ENCODE measurements around the gene UNG. TPM values are rescaled to one million over a fixed set of nuclear protein-coding genes. Genes with fewer than 3 reads are reported as not detected.
A peak's percentile ranks its signal among the peaks of the same experiment; 100 is the strongest.

The UNG gene
- total RNA-seq, 4 donors from 2014 or later, result 31.9 to 57.5 (median 46.9) TPM

DNA sequence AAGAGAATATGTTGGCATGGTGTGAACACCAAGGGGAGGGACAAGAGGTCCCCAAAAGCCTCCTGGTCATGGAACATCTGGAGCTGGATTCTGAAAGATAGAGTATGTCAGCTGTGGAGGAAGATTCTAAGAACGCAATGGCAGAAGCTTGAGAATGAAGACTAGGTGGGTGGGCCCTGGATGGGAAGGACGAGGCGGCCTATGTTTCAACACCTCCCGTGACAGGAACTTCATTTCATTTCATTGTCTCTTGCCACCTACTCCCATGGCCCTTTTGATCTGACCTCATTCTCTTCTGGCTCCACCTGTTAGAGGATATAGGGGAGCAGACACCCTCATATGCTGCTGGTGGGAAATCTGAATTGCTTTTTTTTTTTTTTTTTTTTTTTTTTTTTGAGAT lies 3.3 kb downstream of the UNG start:
- TF ChIP-seq, protein P1, sequence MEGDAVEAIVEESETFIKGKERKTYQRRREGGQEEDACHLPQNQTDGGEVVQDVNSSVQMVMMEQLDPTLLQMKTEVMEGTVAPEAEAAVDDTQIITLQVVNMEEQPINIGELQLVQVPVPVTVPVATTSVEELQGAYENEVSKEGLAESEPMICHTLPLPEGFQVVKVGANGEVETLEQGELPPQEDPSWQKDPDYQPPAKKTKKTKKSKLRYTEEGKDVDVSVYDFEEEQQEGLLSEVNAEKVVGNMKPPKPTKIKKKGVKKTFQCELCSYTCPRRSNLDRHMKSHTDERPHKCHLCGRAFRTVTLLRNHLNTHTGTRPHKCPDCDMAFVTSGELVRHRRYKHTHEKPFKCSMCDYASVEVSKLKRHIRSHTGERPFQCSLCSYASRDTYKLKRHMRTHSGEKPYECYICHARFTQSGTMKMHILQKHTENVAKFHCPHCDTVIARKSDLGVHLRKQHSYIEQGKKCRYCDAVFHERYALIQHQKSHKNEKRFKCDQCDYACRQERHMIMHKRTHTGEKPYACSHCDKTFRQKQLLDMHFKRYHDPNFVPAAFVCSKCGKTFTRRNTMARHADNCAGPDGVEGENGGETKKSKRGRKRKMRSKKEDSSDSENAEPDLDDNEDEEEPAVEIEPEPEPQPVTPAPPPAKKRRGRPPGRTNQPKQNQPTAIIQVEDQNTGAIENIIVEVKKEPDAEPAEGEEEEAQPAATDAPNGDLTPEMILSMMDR (IDR thresholded peaks at IDR 0.05), result no peak
- TF ChIP-seq POLR2A (IDR thresholded peaks at IDR 0.05), result no peak
- WGBS, 2 donors, result 86 to 92% methylated on average over 4 of the region's 4 CpGs
- intact Hi-C loops (cut with DNase I; ENCODE audit: low total_unique reads), result no loop called here
- DNase-seq (ENCODE audit: low spot score in 2 of 2), result no peak
- H3K4me3 ChIP-seq (ENCODE audit: low read depth, poor library complexity, severe bottlenecking), result no peak overlapping the region

- TF ChIP-seq POLR2A (IDR thresholded peaks at IDR 0.05), result no peak
- intact Hi-C loops (cut with DNase I; ENCODE audit: low total_unique reads), result no loop called here
- WGBS, 2 donors, result 72 to 80% methylated on average over 3 of the region's 3 CpGs
- peak in 1 of 2 donors; percentile 9 for DNase-seq (ENCODE audit: low spot score in 2 of 2)
- no peak overlapping the region for H3K4me3 ChIP-seq (ENCODE audit: low read depth, poor library complexity, severe bottlenecking)
These were observed 5.1 kb downstream of the UNG start for GRCh38 chr12:109102491-109102890.

DNA sequence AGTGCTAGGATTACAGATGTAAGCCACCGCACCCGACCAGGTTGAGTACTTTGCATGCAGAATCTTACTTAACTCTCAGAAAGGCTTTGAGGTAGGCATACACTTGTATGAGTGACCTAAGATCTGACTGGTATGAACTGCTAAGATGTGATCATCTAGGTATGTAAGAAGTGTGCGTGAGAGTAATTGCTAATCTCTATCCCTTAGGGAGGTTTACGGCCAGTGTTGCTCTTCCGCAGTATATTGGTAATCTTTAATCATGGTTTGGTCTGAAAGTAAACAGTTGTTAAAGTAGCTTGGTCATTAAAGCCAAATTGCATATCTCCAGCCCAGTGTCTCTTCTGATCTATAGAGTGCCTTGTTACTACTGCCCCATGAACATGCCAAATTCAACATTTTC lies 7.8 kb downstream of the UNG start:
- TF ChIP-seq, protein P1 (IDR thresholded peaks at IDR 0.05), result no peak
- TF ChIP-seq POLR2A (IDR thresholded peaks at IDR 0.05), result no peak
- 94 to 95% methylated on average over 5 of the region's 5 CpGs for WGBS, 2 donors
- no peak overlapping the region for H3K4me3 ChIP-seq (ENCODE audit: low read depth, poor library complexity, severe bottlenecking)
- DNase-seq (ENCODE audit: low spot score in 2 of 2), result no peak
- intact Hi-C loops (cut with DNase I; ENCODE audit: low total_unique reads), result no loop called here

DNA sequence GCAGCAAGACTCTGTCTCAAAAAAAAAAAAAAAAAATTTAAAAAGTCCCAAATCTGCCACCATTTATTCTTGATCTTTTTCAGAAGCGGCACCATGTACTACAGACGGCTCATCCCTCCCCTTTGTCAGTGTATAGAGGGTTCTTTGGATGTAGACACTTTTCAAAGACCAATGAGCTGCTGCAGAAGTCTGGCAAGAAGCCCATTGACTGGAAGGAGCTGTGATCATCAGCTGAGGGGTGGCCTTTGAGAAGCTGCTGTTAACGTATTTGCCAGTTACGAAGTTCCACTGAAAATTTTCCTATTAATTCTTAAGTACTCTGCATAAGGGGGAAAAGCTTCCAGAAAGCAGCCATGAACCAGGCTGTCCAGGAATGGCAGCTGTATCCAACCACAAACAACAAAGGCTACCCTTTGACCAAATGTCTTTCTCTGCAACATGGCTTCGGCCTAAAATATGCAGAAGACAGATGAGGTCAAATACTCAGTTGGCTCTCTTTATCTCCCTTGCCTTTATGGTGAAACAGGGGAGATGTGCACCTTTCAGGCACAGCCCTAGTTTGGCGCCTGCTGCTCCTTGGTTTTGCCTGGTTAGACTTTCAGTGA lies 12.5 kb downstream of the UNG start:
- no peak for TF ChIP-seq POLR2A (IDR thresholded peaks at IDR 0.05)
- TF ChIP-seq, protein P1 (IDR thresholded peaks at IDR 0.05), result no peak
- intact Hi-C loops (cut with DNase I; ENCODE audit: low total_unique reads), result loop anchor here (5.0 kb wide), 1 partner anchor 282 kb away; no protein-coding TSS in a partner anchor
- no peak overlapping the region for H3K4me3 ChIP-seq (ENCODE audit: low read depth, poor library complexity, severe bottlenecking)

DNA sequence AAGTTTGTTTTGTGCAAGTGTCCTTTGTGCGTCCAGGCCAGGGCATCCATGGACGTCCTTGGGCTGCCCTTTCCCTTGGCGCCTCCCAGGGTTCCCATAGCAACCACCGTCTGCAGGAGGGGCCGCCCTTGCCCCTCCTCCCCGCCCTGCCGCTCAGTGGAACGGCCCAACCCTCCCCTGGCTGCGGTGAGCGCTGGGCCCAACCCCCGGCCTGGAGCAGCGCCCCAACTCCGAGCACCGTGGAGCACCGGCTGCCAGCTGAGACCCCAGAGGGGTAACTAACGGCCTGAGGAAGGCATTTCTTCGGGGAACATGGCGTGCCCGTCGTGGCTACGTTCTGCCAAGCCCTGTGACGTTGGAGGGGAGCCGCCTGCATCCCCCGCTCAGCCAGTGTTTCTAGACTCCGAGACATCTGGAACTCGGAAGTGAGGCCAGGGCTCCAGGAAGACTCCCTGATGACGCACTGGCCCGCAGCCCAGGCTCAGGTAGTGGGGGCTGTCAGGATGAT lies 13.6 kb downstream of the UNG start:
- peak; percentile 83 to 96 for DNase-seq (ENCODE audit: low spot score in 2 of 2)
- H3K4me3 ChIP-seq (ENCODE audit: low read depth, poor library complexity, severe bottlenecking), result peak overlapping the region; percentile 39
- TF ChIP-seq POLR2A (IDR thresholded peaks at IDR 0.05), result peak in 1 of 2 donors; percentile 46
- TF ChIP-seq, protein P1 (IDR thresholded peaks at IDR 0.05), result no peak
- 0 to 7% methylated on average over 11 to 21 of the region's 28 CpGs for WGBS, 2 donors
- intact Hi-C loops (cut with DNase I; ENCODE audit: low total_unique reads), result loop anchor here (5.0 kb wide), 1 partner anchor 281 kb away; no protein-coding TSS in a partner anchor

More for the DNA sequence above, 12.5 kb downstream of the UNG start:
- DNase-seq (ENCODE audit: low spot score in 2 of 2), result no peak
- 90% methylated on average over 6 of the region's 6 CpGs for WGBS, 2 donors

- H3K4me3 ChIP-seq (ENCODE audit: low read depth, poor library complexity, severe bottlenecking), result no peak overlapping the region
- intact Hi-C loops (cut with DNase I; ENCODE audit: low total_unique reads), result loop anchor here (5.0 kb wide), 1 partner anchor 279 kb away; no protein-coding TSS in a partner anchor
- WGBS, 2 donors, result 78 to 79% methylated on average over 11 of the region's 11 CpGs
- TF ChIP-seq POLR2A (IDR thresholded peaks at IDR 0.05), result no peak
- TF ChIP-seq, protein P1 (IDR thresholded peaks at IDR 0.05), result no peak
- no peak for DNase-seq (ENCODE audit: low spot score in 2 of 2)
These were observed 15.5 kb downstream of the UNG start for GRCh38 chr12:109112720-109113465.
